ENCODE measurements around the gene TBC1D1.

TBC1D1 gene

GRCh38 chr4:38125816-38126215 is 234.9 kb downstream of the TBC1D1 start:
- DNase-seq (ENCODE audit: low read depth): no peak

- peak; percentile 33 for DNase-seq (ENCODE audit: low read depth)
Observed at GRCh38 chr4:38128478-38129459, 237.9 kb downstream of the TBC1D1 start.

GRCh38 chr4:38129460-38130227 is 238.8 kb downstream of the TBC1D1 start:
- DNase-seq (ENCODE audit: low read depth): no peak

GRCh38 chr4:38130884-38131283 is 240.0 kb downstream of the TBC1D1 start:
- no peak for DNase-seq (ENCODE audit: low read depth)

- peak; percentile 49 for DNase-seq (ENCODE audit: low read depth)
Observed at GRCh38 chr4:38131371-38132091, 240.6 kb downstream of the TBC1D1 start.

- DNase-seq (ENCODE audit: low read depth): peak; percentile 48
Observed at GRCh38 chr4:38132107-38132673, 241.3 kb downstream of the TBC1D1 start.

- DNase-seq (ENCODE audit: low read depth): no peak
Observed at GRCh38 chr4:38132843-38133662, 242.2 kb downstream of the TBC1D1 start.

GRCh38 chr4:38133711-38134480 is 243.0 kb downstream of the TBC1D1 start:
- no peak for DNase-seq (ENCODE audit: low read depth)

GRCh38 chr4:38135201-38135600 is 244.3 kb downstream of the TBC1D1 start:
- no peak for DNase-seq (ENCODE audit: low read depth)

GRCh38 chr4:38136604-38137003 is 245.7 kb downstream of the TBC1D1 start:
- DNase-seq (ENCODE audit: low read depth): no peak

GRCh38 chr4:38137080-38137479 is 246.2 kb downstream of the TBC1D1 start:
- DNase-seq (ENCODE audit: low read depth): no peak

- DNase-seq (ENCODE audit: low read depth): no peak
Observed at GRCh38 chr4:38138363-38138762, 247.5 kb downstream of the TBC1D1 start.

GRCh38 chr4:38139187-38139586 is 248.3 kb downstream of the TBC1D1 start:
- DNase-seq (ENCODE audit: low read depth): no peak

GRCh38 chr4:38140643-38141203 is 249.8 kb downstream of the TBC1D1 start:
- no peak for DNase-seq (ENCODE audit: low read depth)

- DNase-seq (ENCODE audit: low read depth): no peak
Observed at GRCh38 chr4:38141808-38142500, 251.1 kb downstream of the TBC1D1 start.

- DNase-seq (ENCODE audit: low read depth): no peak
Observed at GRCh38 chr4:38144031-38144430, 253.1 kb downstream of the TBC1D1 start.

- DNase-seq (ENCODE audit: low read depth): no peak
Observed at GRCh38 chr4:38145033-38145678, 254.3 kb downstream of the TBC1D1 start.

GRCh38 chr4:38145741-38146140 is 254.9 kb downstream of the TBC1D1 start:
- no peak for DNase-seq (ENCODE audit: low read depth)

GRCh38 chr4:38146383-38146782 is 255.5 kb downstream of the TBC1D1 start:
- no peak for DNase-seq (ENCODE audit: low read depth)

Data from stimulated activated CD8-positive, alpha-beta memory T cell treated with anti-CD3 and anti-CD28 coated beads, Interleukin-12 subunit alpha, Interleukin-12 subunit beta, amount 100 ng/mL, for 1 hour (primary cell).